Measurements from ENCODE around the gene LEFTY1.
A peak's percentile ranks its signal among the peaks of the same experiment; 100 is the strongest.
"Not testable (repeated sequence)": the region's sequence is repeated elsewhere in the genome, so short reads cannot be mapped to it uniquely, and the experiment has no call there.

Gene LEFTY1

GRCh38 chr1:225847610-225848009 is 41.3 kb downstream of the LEFTY1 start:
- DNase-seq (ENCODE audit: low spot score), result no peak

GRCh38 chr1:225846331-225847310 is 42.3 kb downstream of the LEFTY1 start:
- DNase-seq (ENCODE audit: low spot score), result no peak

- peak; percentile 51 for DNase-seq (ENCODE audit: low spot score)
Observed at GRCh38 chr1:225845571-225846259, 43.2 kb downstream of the LEFTY1 start.

- no peak for DNase-seq (ENCODE audit: low spot score)
Observed at GRCh38 chr1:225845097-225845496, 43.8 kb downstream of the LEFTY1 start.

- DNase-seq (ENCODE audit: low spot score), result no peak
Observed at GRCh38 chr1:225844236-225845061, 44.5 kb downstream of the LEFTY1 start.

- DNase-seq (ENCODE audit: low spot score), result no peak
Observed at GRCh38 chr1:225843426-225843795, 45.5 kb downstream of the LEFTY1 start.

GRCh38 chr1:225842788-225843425 is 46.0 kb downstream of the LEFTY1 start:
- DNase-seq (ENCODE audit: low spot score), result no peak

GRCh38 chr1:225842074-225842473 is 46.9 kb downstream of the LEFTY1 start:
- no peak for DNase-seq (ENCODE audit: low spot score)

- no peak for DNase-seq (ENCODE audit: low spot score)
Observed at GRCh38 chr1:225840713-225841112, 48.2 kb downstream of the LEFTY1 start.

GRCh38 chr1:225840223-225840610 is 48.7 kb downstream of the LEFTY1 start:
- DNase-seq (ENCODE audit: low spot score), result no peak

GRCh38 chr1:225838793-225839192 is 50.2 kb downstream of the LEFTY1 start:
- no peak for DNase-seq (ENCODE audit: low spot score)

GRCh38 chr1:225836296-225836695 is 52.6 kb downstream of the LEFTY1 start:
- DNase-seq (ENCODE audit: low spot score), result not testable (repeated sequence)

All from putamen (tissue), 1 donor.